HG02840 (cell line): ENCODE data around the gene FCER1A.

Experiments used
- ATAC-seq: cut with Tn5 transposase; IDR thresholded peaks from one replicate; pipeline ENCODE4 v1.9.1; 2021; ENCODE audit warnings: mild to moderate bottlenecking, moderate library complexity, moderate number of reproducible peaks; ENCODE audit not compliant: unreplicated experiment, low FRiP score

Gene FCER1A

GRCh38 chr1:159302095-159302494 is at the start of gene FCER1A:
FCER1A (plus strand) TSS chr1:159302336; CDS start chr1:159302365, 29 bp downstream.
- ATAC-seq = no peak

GRCh38 chr1:159261311-159261710 is 40.8 kb upstream of the FCER1A start:
- no peak for ATAC-seq

GRCh38 chr1:159261721-159262494 is 40.2 kb upstream of the FCER1A start:
- ATAC-seq = no peak

- no peak for ATAC-seq
Measured at GRCh38 chr1:159266832-159267231, 35.3 kb upstream of the FCER1A start.

- ATAC-seq = no peak
Measured at GRCh38 chr1:159274631-159275030, 27.5 kb upstream of the FCER1A start.

- ATAC-seq = no peak
Measured at GRCh38 chr1:159275891-159276290, 26.2 kb upstream of the FCER1A start.

GRCh38 chr1:159279773-159280172 is 22.4 kb upstream of the FCER1A start:
- no peak for ATAC-seq

GRCh38 chr1:159282118-159282517 is 20.0 kb upstream of the FCER1A start:
- ATAC-seq = no peak

GRCh38 chr1:159289060-159289459 is 13.1 kb upstream of the FCER1A start:
- ATAC-seq = no peak

GRCh38 chr1:159291424-159291823 is 10.7 kb upstream of the FCER1A start:
- ATAC-seq = no peak

GRCh38 chr1:159296706-159297375 is 5.3 kb upstream of the FCER1A start:
- ATAC-seq = no peak

- no peak for ATAC-seq
Measured at GRCh38 chr1:159300146-159300545, 2.0 kb upstream of the FCER1A start.

- ATAC-seq = no peak
Measured at GRCh38 chr1:159307346-159308020, 5.3 kb downstream of the FCER1A start.

GRCh38 chr1:159311679-159312078 is 9.5 kb downstream of the FCER1A start:
- ATAC-seq = no peak

- no peak for ATAC-seq
Measured at GRCh38 chr1:159315381-159315780, 13.2 kb downstream of the FCER1A start.

- ATAC-seq = no peak
Measured at GRCh38 chr1:159318784-159319551, 16.8 kb downstream of the FCER1A start.

- no peak for ATAC-seq
Measured at GRCh38 chr1:159334797-159335196, 32.7 kb downstream of the FCER1A start.

GRCh38 chr1:159338018-159338417 is 35.9 kb downstream of the FCER1A start:
- no peak for ATAC-seq

- ATAC-seq = no peak
Measured at GRCh38 chr1:159339536-159339935, 37.4 kb downstream of the FCER1A start.

- no peak for ATAC-seq
Measured at GRCh38 chr1:159341736-159342135, 39.6 kb downstream of the FCER1A start.
